ENCODE measurements around the gene CDH13. TPM values are rescaled to one million over a fixed set of nuclear protein-coding genes. Genes with fewer than 3 reads are reported as not detected.

CDH13 gene
- total and polyA plus RNA-seq, 2 experiments from 2014 or later: 1.2 to 1.5 TPM

- 76% methylated on average over 7 of the region's 7 CpGs for WGBS (ENCODE audit: low lambda C conversion rate, missing lambda C conversion rate)
Observed at GRCh38 chr16:83578171-83578570, 951.4 kb downstream of the CDH13 start.

GRCh38 chr16:83579027-83579426 is 952.3 kb downstream of the CDH13 start:
- no peak overlapping the region for H2AFZ ChIP-seq
- DNase-seq (ENCODE audit: low spot score): no peak
- no peaks in the 10 kb centered on the region for H3K9me2 ChIP-seq (replicated peaks; ENCODE audit: insufficient read depth)
- no peaks in the 10 kb centered on the region for H3K79me2 ChIP-seq
- H3K27ac ChIP-seq: no peak overlapping the region
- H3K9me3 ChIP-seq (ENCODE audit: low read depth): no peaks in the 10 kb centered on the region
- TF ChIP-seq CTCF (IDR thresholded peaks at IDR 0.05; ENCODE audit: poor library complexity) (no peak), EZH2 (IDR thresholded peaks at IDR 0.05; ENCODE audit: borderline replicate concordance) (no peak), EZH2phosphoT487 (IDR thresholded peaks at IDR 0.05; ENCODE audit: low read depth, severe bottlenecking, unreplicated experiment) (no peak)
- H3K4me3 ChIP-seq: no peak overlapping the region
- H3K4me1 ChIP-seq (ENCODE audit: insufficient read depth): no peaks in the 10 kb centered on the region
- H4K20me1 ChIP-seq (ENCODE audit: insufficient read depth, poor library complexity, severe bottlenecking): no peaks in the 10 kb centered on the region
- H3K36me3 ChIP-seq (replicated peaks; ENCODE audit: insufficient read depth, low read depth): no peaks in the 10 kb centered on the region
- H3K27me3 ChIP-seq: no peaks in the 10 kb centered on the region
- H3K4me2 ChIP-seq: no peak overlapping the region
- 70% methylated on average over 1 of the region's 1 CpG for WGBS (ENCODE audit: low lambda C conversion rate, missing lambda C conversion rate)

More at GRCh38 chr16:83578171-83578570, 951.4 kb downstream of the CDH13 start:
- no peaks in the 10 kb centered on the region for H3K79me2 ChIP-seq
- no peaks in the 10 kb centered on the region for H3K4me1 ChIP-seq (ENCODE audit: insufficient read depth)
- DNase-seq (ENCODE audit: low spot score): no peak
- no peak overlapping the region for H3K4me2 ChIP-seq
- H2AFZ ChIP-seq: no peak overlapping the region
- H3K9me3 ChIP-seq (ENCODE audit: low read depth): no peaks in the 10 kb centered on the region
- H3K9me2 ChIP-seq (replicated peaks; ENCODE audit: insufficient read depth): no peaks in the 10 kb centered on the region
- H3K27me3 ChIP-seq: no peaks in the 10 kb centered on the region
- H3K4me3 ChIP-seq: no peak overlapping the region
- TF ChIP-seq EZH2phosphoT487 (IDR thresholded peaks at IDR 0.05; ENCODE audit: low read depth, severe bottlenecking, unreplicated experiment) (no peak), EZH2 (IDR thresholded peaks at IDR 0.05; ENCODE audit: borderline replicate concordance) (no peak), CTCF (IDR thresholded peaks at IDR 0.05; ENCODE audit: poor library complexity) (no peak)
- no peak overlapping the region for H3K27ac ChIP-seq
- no peaks in the 10 kb centered on the region for H4K20me1 ChIP-seq (ENCODE audit: insufficient read depth, poor library complexity, severe bottlenecking)
- no peaks in the 10 kb centered on the region for H3K36me3 ChIP-seq (replicated peaks; ENCODE audit: insufficient read depth, low read depth)

- no peaks in the 10 kb centered on the region for H3K4me1 ChIP-seq (ENCODE audit: insufficient read depth)
- no peak overlapping the region for H3K4me2 ChIP-seq
- 56% methylated on average over 3 of the region's 3 CpGs for WGBS (ENCODE audit: low lambda C conversion rate, missing lambda C conversion rate)
- H3K36me3 ChIP-seq (replicated peaks; ENCODE audit: insufficient read depth, low read depth): no peaks in the 10 kb centered on the region
- no peak overlapping the region for H2AFZ ChIP-seq
- H3K4me3 ChIP-seq: no peak overlapping the region
- H3K9me2 ChIP-seq (replicated peaks; ENCODE audit: insufficient read depth): no peaks in the 10 kb centered on the region
- H3K79me2 ChIP-seq: no peaks in the 10 kb centered on the region
- no peaks in the 10 kb centered on the region for H4K20me1 ChIP-seq (ENCODE audit: insufficient read depth, poor library complexity, severe bottlenecking)
- no peaks in the 10 kb centered on the region for H3K27me3 ChIP-seq
- no peak for TF ChIP-seq CTCF (IDR thresholded peaks at IDR 0.05; ENCODE audit: poor library complexity)
- no peak for TF ChIP-seq EZH2 (IDR thresholded peaks at IDR 0.05; ENCODE audit: borderline replicate concordance)
- H3K27ac ChIP-seq: no peak overlapping the region
- DNase-seq (ENCODE audit: low spot score): no peak
- H3K9me3 ChIP-seq (ENCODE audit: low read depth): no peaks in the 10 kb centered on the region
Observed at GRCh38 chr16:83579436-83579835, 952.7 kb downstream of the CDH13 start.

GRCh38 chr16:83581082-83581481 is 954.3 kb downstream of the CDH13 start:
- no peaks in the 10 kb centered on the region for H3K36me3 ChIP-seq (replicated peaks; ENCODE audit: insufficient read depth, low read depth)
- no peaks in the 10 kb centered on the region for H3K9me2 ChIP-seq (replicated peaks; ENCODE audit: insufficient read depth)
- H3K4me3 ChIP-seq: no peak overlapping the region
- H4K20me1 ChIP-seq (ENCODE audit: insufficient read depth, poor library complexity, severe bottlenecking): no peaks in the 10 kb centered on the region
- 66% methylated on average over 2 of the region's 2 CpGs for WGBS (ENCODE audit: low lambda C conversion rate, missing lambda C conversion rate)
- H3K79me2 ChIP-seq: no peaks in the 10 kb centered on the region
- H3K4me1 ChIP-seq (ENCODE audit: insufficient read depth): no peaks in the 10 kb centered on the region
- H3K9me3 ChIP-seq (ENCODE audit: low read depth): no peaks in the 10 kb centered on the region
- no peak overlapping the region for H3K4me2 ChIP-seq
- no peaks in the 10 kb centered on the region for H3K27me3 ChIP-seq
- no peak overlapping the region for H3K27ac ChIP-seq
- no peak overlapping the region for H2AFZ ChIP-seq
- TF ChIP-seq EZH2 (IDR thresholded peaks at IDR 0.05; ENCODE audit: borderline replicate concordance): no peak
- TF ChIP-seq CTCF (IDR thresholded peaks at IDR 0.05; ENCODE audit: poor library complexity): no peak
- no peak for TF ChIP-seq EZH2phosphoT487 (IDR thresholded peaks at IDR 0.05; ENCODE audit: low read depth, severe bottlenecking, unreplicated experiment)
- DNase-seq (ENCODE audit: low spot score): no peak

All from hepatocyte (in vitro differentiated cells).